ENCODE measurements around the gene TRMT61B.

TRMT61B gene

GRCh38 chr2:28896906-28897305, 26.8 kb upstream of the TRMT61B start:
- TF ChIP-seq SIN3A (IDR thresholded peaks at IDR 0.05; ENCODE audit: borderline replicate concordance, insufficient read depth, low read length) (no peak), REST (IDR thresholded peaks at IDR 0.05; ENCODE audit: insufficient read depth in 1 of 2, low read depth in 2 of 2, low read length in 2 of 2) (no peak), FOXP2 (optimal IDR thresholded peaks at IDR 0.05; ENCODE audit: borderline replicate concordance, extremely low read depth, extremely low read length, insufficient read depth) (no peak), POLR2AphosphoS5 (IDR thresholded peaks at IDR 0.05; ENCODE audit: low read depth, low read length) (no peak), TAF1 (IDR thresholded peaks at IDR 0.05; ENCODE audit: borderline replicate concordance, insufficient read depth, low read length) (no peak)

- TF ChIP-seq REST (IDR thresholded peaks at IDR 0.05; ENCODE audit: insufficient read depth in 1 of 2, low read depth in 2 of 2, low read length in 2 of 2), result 0 out of 4 replicates have a peak, but pooled peaks of 1 of the 2 experiments have one; percentile 13
- TF ChIP-seq SIN3A (IDR thresholded peaks at IDR 0.05; ENCODE audit: borderline replicate concordance, insufficient read depth, low read length), result peak; percentile 70; the same call in 1 of the 2 replicates
- TF ChIP-seq TAF1 (IDR thresholded peaks at IDR 0.05; ENCODE audit: borderline replicate concordance, insufficient read depth, low read length), result peak; percentile 7; the same call in 1 of the 2 replicates
- TF ChIP-seq POLR2AphosphoS5 (IDR thresholded peaks at IDR 0.05; ENCODE audit: low read depth, low read length), result peak; percentile 25
- no peak for TF ChIP-seq FOXP2 (optimal IDR thresholded peaks at IDR 0.05; ENCODE audit: borderline replicate concordance, extremely low read depth, extremely low read length, insufficient read depth)
These were observed 25.2 kb upstream of the TRMT61B start for GRCh38 chr2:28895189-28895893.

GRCh38 chr2:28894470-28895188, 24.5 kb upstream of the TRMT61B start, which contains the start of gene WDR43:
Gene WDR43 (plus strand): TSS chr2:28894667. CDS start chr2:28894699, 32 bp downstream.
- peak; percentile 80 for TF ChIP-seq FOXP2 (optimal IDR thresholded peaks at IDR 0.05; ENCODE audit: borderline replicate concordance, extremely low read depth, extremely low read length, insufficient read depth)
- TF ChIP-seq SIN3A (IDR thresholded peaks at IDR 0.05; ENCODE audit: borderline replicate concordance, insufficient read depth, low read length), result 0 out of 2 replicates have a peak, but pooled peaks have one; percentile 78
- peak; percentile 95 for TF ChIP-seq TAF1 (IDR thresholded peaks at IDR 0.05; ENCODE audit: borderline replicate concordance, insufficient read depth, low read length)
- TF ChIP-seq REST (IDR thresholded peaks at IDR 0.05; ENCODE audit: insufficient read depth in 1 of 2, low read depth in 2 of 2, low read length in 2 of 2), result peak in 1 of 2 experiments; percentile 58; a peak in 2 of 4 replicates
- TF ChIP-seq POLR2AphosphoS5 (IDR thresholded peaks at IDR 0.05; ENCODE audit: low read depth, low read length), result peak; percentile 87

- TF ChIP-seq FOXP2 (optimal IDR thresholded peaks at IDR 0.05; ENCODE audit: borderline replicate concordance, extremely low read depth, extremely low read length, insufficient read depth) (no peak), SIN3A (IDR thresholded peaks at IDR 0.05; ENCODE audit: borderline replicate concordance, insufficient read depth, low read length) (no peak), POLR2AphosphoS5 (IDR thresholded peaks at IDR 0.05; ENCODE audit: low read depth, low read length) (no peak), TAF1 (IDR thresholded peaks at IDR 0.05; ENCODE audit: borderline replicate concordance, insufficient read depth, low read length) (no peak), REST (IDR thresholded peaks at IDR 0.05; ENCODE audit: insufficient read depth in 1 of 2, low read depth in 2 of 2, low read length in 2 of 2) (no peak)
These were observed 23.4 kb upstream of the TRMT61B start for GRCh38 chr2:28893488-28893887.

All from PFSK-1 (cell line).